Measurements from ENCODE around the gene MTPN.

Gene MTPN, protein sequence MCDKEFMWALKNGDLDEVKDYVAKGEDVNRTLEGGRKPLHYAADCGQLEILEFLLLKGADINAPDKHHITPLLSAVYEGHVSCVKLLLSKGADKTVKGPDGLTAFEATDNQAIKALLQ

DNA sequence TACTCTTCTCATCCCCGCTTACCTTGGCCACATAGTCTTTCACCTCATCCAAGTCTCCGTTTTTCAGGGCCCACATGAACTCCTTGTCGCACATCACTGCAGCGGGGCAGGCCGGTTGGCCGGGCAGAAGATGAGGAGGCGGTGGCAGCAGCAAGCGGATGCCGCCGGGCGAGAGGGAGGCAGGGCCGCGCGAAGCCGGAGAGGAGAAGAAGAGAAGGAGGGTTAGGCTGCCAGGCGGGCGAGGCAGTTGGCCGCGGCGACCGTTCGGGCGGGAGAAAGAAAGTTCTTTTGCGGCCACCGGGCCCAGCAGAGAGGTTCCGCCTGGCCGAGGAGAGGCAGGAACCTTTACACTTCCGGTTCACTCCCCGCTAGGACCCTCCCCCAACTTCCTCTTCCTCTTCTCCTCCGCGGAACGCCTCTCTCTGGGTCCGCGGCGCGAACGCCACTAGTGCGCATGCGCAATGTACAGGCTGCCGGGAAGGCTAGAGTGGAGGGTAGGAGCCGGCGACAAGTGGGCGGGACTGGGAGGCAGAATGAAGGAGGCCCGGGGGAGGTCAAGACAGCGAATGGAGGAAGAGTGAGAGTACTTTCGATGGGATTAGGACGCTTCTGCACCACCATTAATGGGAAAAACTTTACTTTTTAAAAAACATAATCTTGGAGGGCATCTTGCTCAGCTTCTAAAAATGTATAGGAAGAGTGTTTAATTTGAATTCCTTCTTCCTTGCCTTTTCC is at the start of gene MTPN:
TSS of gene MTPN (minus strand) at position 353 of the 735 bp plus-strand sequence. CDS start at position 94, 259 bp downstream.
- DNase-seq (ENCODE audit: low read depth), result peak; percentile 97

DNA sequence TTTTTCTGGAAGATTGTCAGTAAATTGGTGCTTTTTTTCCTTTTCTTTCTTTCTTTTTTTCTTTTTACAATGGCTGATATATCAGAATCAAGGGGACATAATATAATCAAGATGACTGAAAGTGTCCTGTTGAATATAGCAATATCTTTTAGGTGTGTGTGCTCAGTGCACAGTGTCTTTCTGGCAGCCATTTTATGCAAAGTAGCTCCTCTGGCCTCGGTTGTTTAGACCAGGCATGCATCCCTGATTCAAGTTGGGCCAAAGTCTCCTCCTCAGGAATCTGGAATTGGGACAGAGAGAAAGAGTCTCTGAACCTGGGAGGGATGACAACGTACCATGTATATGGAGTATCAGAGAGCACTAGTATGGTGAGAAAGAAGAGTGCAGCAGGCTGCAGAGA is 49.0 kb upstream of the MTPN start:
- DNase-seq (ENCODE audit: low read depth), result no peak

DNA sequence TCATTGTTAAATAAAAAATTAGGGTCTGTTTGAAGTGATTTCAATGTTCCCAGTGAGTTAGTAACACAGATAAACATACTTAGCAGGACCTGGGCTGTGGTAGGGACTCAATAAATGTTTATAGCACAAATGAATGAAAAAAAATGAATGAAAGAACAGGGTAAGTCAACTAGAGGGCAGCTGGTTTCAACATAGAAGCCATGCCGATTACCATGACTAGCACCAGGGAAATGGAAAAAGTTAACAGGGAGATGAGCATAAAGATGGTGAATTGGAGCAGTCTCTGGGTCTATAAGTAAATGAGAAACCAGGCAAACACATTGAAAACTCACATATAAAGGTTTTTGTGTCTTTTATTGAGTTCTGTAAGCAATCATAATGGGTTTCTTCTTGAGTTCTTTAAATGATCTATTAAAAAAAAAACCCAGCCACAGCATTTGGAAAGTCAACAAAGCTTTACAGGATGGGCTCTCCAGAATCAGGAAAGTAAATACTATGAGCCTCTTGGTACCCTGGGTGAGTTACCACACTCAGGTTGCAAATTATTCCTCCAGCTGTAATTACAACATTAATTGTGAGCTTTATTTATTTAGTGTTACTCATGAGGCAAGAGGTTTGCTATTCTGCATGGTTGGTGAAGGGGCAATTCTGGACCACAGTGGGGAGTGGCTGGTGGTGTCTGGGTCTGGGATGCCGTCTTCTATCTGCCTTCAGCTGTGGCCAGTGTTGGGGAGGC is 46.1 kb upstream of the MTPN start:
- no peak for DNase-seq (ENCODE audit: low read depth)

DNA sequence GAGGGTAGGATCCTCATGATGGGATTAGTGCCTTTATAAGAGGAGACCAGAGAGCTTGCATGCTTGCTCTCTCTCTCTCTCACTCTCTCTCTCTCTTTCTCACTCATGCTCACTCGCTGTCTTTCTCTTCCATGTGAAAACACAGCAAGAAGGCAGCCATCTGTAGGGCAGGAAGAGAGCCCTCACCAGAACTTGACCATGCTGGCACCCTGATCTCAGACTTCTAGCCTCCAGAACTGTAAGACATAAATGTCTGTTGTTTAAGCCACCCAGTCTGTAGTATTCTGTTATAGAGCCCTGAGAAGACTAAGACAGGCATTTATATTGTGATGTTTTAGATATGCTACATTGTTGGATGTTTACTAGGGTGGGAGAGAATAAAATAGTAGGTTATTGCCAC is 43.4 kb upstream of the MTPN start:
- DNase-seq (ENCODE audit: low read depth), result no peak

DNA sequence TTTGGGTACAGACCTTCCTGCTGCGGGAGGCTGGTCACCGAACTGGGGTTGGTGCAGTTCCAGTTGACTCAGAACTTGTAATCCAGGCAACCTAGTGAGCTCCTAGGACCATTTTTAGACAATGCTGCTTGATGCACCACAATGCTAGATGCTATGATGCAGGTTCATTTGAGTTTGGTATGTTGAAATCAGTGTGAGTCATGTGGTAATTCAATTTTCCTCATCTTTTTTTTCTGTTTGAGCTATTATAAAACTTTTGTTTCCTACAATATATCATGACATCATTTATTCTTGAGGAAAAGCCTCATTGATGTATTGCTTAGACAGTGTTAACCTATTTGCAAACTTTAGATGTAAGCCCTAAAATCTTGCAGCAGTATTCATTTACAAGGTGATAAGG is 40.9 kb upstream of the MTPN start:
- DNase-seq (ENCODE audit: low read depth), result no peak

DNA sequence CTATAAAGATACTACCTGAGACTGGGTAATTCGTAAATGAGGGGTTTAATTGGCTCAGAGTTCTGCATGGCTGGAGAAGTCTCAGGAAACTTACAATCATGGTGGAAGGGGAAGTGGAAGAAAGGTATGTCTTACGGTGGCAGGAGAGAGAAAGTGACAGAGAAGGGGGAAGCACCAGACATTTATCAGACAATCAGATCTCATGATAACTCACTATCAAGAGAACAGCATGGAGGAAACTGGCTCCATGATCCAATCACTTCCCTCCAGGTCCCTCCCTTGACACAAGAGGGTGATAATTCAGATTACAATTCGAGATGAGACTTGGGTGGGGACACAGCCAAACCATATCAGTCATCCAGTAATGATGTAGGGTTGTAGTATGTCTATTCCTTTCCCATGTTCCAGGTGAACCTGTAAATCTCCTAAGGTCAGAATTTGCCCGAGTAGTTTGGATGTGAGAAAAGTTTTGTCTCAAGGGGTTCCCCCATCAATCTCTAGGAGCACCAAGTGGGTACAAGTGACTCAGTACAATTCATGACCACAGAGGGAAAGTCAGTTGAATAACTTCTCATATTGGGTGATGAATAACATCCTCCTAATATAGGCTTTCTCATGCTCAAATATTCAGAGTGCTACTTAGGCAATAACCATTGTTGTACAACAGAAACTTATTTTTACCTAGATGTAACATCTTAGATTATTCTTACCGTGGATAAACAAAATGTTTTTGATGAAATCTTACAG is 39.7 kb upstream of the MTPN start:
- DNase-seq (ENCODE audit: low read depth), result no peak

DNA sequence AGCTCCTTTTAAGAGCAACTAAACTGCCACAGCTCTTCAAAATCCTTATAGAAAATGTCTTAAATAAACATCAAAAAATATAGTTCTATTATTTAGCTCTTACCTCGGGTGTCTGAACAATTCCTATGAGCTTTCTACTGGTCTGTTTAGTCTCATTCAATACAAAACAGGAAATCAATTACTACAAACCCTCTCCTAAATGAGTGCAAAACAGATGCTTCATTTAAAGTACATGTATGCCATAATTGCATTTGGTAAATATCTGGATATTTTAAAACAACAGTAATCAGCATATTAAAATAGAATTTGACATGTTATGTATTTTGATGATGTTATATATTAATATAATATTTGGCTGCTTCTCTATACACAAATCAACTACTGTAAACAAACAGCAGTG is 38.5 kb upstream of the MTPN start:
- no peak for DNase-seq (ENCODE audit: low read depth)

DNA sequence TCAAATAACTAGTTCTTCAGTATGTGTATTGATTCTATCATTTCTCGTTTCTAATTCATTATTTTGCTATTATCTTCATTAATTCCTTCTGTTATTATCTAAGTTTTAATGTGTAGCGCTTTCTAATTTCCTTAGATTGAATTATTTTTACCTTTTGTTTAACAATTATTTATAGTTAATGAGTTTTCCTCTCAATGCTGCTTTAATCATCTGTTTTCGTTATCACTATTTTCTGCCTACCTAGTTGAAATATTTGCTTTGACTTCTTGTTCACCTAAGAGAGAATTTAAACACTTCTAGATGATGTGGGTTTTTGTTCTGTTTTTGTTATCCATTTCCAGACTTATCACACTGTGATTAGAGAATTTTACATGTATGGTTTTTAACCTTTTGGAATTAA is 37.5 kb upstream of the MTPN start:
- DNase-seq (ENCODE audit: low read depth), result no peak

DNA sequence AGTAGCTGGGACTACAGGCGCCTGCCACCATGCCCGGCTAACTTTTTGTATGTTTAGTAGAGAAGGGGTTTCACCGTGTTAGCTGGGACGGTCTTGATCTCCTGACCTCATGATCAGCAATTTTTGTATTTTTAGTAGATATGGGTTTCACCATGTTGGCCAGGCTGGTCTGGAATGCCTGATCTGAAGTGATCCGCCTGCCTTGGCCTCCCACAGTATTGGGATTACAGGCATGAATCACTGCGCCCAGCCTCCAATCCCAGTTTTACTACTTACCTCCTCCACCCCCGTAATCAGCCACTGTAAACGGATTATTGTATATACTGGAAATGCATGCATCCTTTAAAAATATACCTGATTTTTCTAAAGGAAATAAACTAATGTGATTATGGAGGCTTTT is 35.1 kb upstream of the MTPN start:
- DNase-seq (ENCODE audit: low read depth), result no peak

DNA sequence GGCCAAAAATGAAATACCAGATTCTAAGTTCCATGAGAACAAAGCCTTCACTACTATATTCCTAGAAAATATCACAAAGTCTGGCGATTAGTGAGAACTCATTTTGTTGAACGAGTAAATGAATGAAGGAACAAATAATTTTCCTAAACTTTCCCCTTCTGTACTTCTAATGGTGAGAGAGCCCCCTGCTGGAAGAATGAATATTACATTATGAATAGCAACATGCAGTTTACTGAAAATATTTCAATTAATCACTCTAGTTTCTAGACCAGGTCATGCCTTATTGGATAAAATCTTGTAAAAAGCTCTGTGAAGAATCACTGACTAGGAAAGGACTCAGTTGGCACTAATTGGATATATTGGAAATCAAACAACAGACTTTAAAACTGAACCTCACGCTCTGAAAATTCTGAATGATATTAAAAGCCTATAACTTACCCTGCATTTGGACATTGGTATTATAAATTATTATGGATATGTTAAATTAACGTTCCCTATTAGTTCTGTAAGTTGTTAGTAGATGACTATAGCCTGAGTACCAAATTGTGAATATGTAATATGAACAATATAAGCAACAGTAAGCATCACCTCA is 32.4 kb upstream of the MTPN start:
- no peak for DNase-seq (ENCODE audit: low read depth)

DNA sequence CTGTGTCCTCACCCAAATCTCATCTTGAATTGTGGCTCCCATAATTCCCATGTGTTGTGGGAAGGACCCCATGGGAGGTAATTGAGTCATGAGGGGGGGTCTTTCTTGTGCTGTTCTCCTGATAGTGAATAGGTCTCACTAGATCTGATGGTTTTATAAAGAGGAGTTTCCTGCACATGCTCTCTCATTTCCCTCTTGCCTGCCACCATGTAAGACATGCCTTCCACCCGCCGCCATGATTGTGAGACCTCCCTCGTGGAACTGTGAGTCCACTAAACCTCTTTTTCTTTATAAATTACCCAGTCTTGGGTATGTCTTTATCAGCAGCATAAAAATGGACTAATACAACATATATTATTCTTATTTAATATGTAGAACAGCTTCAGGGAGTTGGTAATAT is 29.0 kb upstream of the MTPN start:
- no peak for DNase-seq (ENCODE audit: low read depth)

DNA sequence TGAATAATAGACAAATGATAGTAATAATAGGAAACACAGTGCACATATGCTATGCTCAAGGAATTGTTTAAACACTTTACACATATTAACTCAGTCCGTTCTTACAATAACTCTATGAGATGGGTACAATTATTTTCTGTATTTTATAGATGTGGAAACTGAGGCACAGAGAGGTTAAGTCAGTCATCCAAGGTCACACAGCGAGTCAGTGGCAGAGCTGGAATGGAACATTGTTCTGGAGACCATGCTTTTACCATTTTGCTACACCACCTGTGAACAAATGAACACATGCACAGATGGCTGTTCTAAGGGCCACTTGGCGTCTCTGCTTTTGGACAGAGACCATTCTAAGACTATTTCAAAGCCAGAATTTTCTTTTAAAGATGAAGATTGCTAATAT is 26.9 kb upstream of the MTPN start:
- no peak for DNase-seq (ENCODE audit: low read depth)

DNA sequence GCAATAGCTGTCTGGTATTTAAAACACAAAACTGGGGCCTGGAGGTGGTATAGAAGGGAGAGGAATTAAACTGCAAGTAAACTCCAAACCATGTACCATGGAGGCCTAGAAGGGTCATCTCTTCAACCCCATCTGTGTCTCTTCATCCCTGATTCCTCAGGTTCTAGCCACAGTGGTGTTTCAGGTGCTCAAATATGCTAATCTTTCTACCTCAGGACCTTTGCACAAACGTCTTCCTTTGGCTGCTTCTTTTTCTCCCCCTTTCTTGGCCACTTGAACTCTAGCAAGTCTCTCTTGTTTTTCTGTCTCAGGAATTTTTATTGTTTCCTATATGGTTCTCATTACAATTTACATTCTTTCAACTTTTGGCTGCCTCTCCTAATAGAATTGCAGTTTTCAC is 25.6 kb upstream of the MTPN start:
- no peak for DNase-seq (ENCODE audit: low read depth)

DNA sequence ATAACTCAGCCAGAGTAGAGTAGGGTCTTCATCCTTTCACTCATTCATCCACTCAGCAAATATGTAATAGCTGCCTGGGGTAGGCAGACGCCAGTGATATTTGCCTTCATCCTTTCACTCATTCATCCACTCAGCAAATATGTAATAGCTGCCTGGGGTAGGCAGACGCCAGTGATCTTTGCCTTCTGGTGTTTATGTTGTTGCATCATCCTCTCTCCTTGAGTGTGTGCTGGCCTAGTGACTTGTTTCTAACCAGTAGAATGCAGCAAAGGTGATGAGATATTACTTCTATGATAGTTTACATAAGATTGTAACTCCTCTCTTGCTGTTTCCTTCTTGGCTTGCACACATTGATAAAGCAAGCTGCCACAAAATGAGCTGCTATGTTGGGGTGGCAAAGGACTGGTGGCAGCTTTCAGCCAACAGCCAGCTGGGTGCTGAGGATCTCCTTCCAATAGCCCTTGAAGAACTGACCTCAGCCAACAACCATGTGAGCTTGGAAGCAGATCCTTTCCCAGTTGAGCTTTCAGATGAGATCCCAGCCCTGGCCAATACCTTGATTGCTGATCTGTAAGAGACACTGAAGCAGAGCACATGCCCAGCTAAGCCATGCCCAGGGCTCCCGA is 23.2 kb upstream of the MTPN start:
- no peak for DNase-seq (ENCODE audit: low read depth)

DNA sequence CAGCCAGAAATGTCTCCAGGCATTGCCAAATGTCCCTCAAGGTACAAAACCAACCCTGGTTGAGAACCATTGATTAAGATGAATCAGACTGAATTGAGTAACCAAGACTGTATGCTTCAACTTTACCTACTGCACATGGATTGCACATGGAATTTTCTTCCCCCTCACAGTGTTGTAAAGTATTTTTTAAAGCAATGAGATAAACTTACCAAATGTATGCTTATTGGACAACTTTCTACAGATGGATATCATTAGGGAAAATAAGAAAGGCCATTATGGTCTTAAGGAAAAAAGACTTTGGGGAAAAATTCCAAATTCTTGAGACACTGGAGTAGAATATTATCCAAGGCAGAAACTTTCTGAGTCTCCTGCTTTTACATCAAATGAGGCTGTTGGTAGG is 20.9 kb upstream of the MTPN start:
- no peak for DNase-seq (ENCODE audit: low read depth)

DNA sequence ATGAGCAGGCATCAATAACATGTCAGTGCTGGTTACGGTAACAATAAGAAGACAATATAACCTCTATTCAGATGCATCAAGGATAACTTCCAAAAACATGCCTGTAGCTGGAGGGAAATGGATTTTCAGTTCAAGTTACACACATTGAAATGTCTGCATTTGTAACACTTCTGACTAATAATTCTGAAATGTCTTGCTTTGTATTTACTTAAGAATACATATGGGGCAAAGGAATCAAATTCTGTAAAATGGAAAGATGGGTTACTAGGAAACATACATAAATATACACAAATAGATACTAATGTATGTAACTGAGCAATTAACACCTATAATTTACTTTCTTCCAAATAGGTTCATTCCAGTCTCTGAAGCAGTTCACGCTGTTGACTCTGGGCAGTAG is 18.6 kb upstream of the MTPN start:
- no peak for DNase-seq (ENCODE audit: low read depth)

DNA sequence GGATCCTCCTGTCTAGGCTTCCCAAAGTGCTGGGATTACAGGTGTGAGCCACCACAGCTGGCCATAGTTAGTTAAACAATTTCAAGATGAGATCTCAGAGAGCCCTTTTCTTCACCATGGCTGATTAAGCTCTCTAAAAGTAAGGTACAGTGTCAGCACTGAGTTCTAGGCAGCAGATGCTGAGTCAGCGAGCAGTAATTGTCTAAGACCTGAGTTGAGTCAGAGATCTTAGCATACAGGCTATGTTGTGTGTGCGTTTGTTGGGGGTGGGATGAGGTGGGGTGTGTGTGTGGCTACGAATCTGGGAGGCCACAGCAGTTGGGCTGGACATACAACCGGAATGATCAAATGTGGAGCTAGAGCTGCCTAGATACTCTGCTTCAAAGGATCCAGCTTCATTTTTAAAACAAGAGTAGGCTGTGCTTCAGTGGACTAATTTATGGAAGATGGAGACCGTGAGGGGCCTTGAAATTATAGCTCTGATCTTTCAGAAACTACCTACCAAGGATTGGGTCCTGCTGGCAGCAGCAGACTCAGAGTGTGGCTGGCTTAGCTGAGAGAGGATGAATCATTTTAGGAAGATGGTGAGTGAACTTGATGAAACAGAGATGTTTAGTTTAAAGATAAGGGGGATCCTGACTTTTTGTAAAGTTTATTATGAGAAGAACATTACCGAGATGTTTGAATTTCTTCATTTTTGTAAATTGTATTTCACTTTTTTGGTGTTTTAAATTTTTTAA is 17.5 kb upstream of the MTPN start:
- no peak for DNase-seq (ENCODE audit: low read depth)

DNA sequence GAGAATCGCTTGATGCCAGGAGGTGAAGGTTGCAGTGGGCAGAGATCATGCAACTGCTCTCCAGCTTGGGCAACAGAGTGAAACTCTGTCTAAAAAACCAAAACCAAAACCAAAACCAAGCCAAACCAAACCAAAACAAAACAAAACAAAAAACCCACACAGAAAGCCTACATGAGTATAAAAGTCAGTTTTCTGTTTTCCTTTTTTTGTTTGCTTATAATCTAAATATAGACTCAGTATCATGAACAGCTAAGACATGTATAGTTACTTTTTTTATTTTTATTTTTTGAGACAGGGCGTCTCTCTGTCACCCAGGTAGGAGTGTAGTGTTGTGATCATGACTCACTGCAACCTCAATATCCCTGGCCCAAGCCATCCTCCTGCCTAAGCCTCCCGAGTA is 16.8 kb upstream of the MTPN start:
- no peak for DNase-seq (ENCODE audit: low read depth)

DNA sequence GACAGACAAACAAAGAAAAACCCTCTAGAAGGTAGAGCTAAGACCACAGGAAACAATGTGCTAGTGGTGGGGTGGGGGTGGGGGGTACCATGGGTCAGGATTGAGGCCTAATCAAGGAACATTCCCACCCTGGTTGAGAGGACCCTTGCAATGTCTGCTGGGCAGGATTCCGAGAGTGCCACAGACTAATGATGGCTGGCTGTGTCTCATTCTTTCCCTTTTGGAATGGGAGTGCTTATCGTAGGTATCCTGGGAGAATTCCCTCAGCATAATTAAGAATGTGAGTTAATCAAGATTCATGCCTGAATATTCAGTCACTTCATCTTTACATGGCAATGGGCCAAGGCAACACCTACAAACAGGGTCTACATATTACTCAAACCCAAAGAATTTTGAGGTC is 14.7 kb upstream of the MTPN start:
- no peak for DNase-seq (ENCODE audit: low read depth)

DNA sequence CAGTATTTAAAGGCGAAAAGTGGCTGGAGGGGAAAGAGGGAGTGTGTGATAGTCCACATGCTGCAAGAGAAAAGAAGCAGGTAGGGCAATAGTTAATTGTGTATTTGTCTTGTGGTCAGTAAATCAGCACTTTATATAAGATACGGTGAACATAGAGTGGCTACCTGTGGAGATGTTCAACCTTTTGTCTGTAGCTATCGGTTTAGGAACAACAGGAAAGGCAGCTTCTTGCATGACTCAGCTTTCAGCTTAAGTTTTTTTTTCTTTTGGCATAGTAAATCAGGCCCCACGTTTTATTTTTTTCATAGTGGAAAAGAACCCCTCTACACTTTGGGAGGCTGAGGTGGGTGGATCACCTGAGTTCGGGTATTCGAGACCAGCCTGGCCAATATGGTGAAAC is 14.2 kb upstream of the MTPN start:
- no peak for DNase-seq (ENCODE audit: low read depth)

DNA sequence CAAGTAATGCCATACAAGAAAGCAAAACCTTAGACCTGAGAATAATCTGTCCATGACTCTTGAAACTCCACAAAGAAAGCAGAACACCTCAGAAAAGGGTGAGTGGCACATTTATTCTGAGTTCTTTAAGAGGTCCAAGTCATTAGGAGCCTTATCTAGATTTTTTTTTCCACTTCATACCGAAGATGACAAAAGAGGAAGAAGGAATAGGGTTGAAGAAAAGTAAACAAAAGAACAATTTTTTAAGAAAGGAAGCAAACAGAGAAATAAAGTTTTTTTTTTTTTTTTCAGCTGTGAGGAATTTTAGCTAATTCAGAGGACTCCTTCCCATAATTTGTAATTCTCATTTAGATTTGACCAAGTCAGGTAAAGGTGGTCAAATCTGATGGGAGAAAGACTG is 13.1 kb upstream of the MTPN start:
- no peak for DNase-seq (ENCODE audit: low read depth)
